ENCODE results near the gene CD22. TPM values are rescaled to one million over a fixed set of nuclear protein-coding genes. Genes with fewer than 3 reads are reported as not detected.

The CD22 gene
- total and polyA plus RNA-seq, 2 donors (not counting 1 experiment from before 2014, with no cell fraction given), result 0.15 to 1.2 TPM

- TF ChIP-seq CTCF (conservative IDR thresholded peaks at IDR 0.05 in 1 of 2, IDR thresholded peaks at IDR 0.05 in 1 of 2; ENCODE audit: low read depth in 1 of 2, low read length in 2 of 2) (no peak), EZH2 (IDR thresholded peaks at IDR 0.05; ENCODE audit: low read length, missing control alignments) (no peak)
Measured at GRCh38 chr19:35379992-35380391, 51.0 kb downstream of the CD22 start.

GRCh38 chr19:35380450-35381124, 51.6 kb downstream of the CD22 start:
- H3K27ac ChIP-seq (ENCODE audit: insufficient read depth, low read length), result no peak overlapping the region
- H3K4me1 ChIP-seq (ENCODE audit: control insufficient read depth, extremely low read depth, insufficient read depth, low read length), result no peaks in the 10 kb centered on the region
- DNase-seq (ENCODE audit: low read depth in 2 of 2), result no peak
- H3K79me2 ChIP-seq (ENCODE audit: control insufficient read depth, insufficient read depth, low read length), result no peaks in the 10 kb centered on the region
- H4K20me1 ChIP-seq (ENCODE audit: control insufficient read depth, extremely low read depth, insufficient read depth, low read length), result no peaks in the 10 kb centered on the region
- no peaks in the 10 kb centered on the region for H3K36me3 ChIP-seq (ENCODE audit: control insufficient read depth, insufficient read depth, low read length)
- no peaks in the 10 kb centered on the region for H3K27me3 ChIP-seq (ENCODE audit: control insufficient read depth, insufficient read depth, low read length)
- no peak overlapping the region for H3K9ac ChIP-seq (ENCODE audit: insufficient read depth, low read length)
- H3K4me3 ChIP-seq (replicated peaks in 1 of 4; ENCODE audit: control extremely low read depth in 1 of 4, insufficient read depth in 1 of 4, low read depth in 3 of 4, low read length in 4 of 4), result no peak overlapping the region
- no peak for TF ChIP-seq CTCF (conservative IDR thresholded peaks at IDR 0.05 in 1 of 2, IDR thresholded peaks at IDR 0.05 in 1 of 2; ENCODE audit: low read depth in 1 of 2, low read length in 2 of 2)
- no peaks in the 10 kb centered on the region for H3K9me3 ChIP-seq (ENCODE audit: control insufficient read depth, insufficient read depth, low read depth, low read length)
- no peak overlapping the region for H2AFZ ChIP-seq (ENCODE audit: low read length)
- H3K4me2 ChIP-seq (ENCODE audit: extremely low read depth, insufficient read depth, low read length), result no peak overlapping the region

More at GRCh38 chr19:35379992-35380391, 51.0 kb downstream of the CD22 start:
- Histone ChIP-seq H3K27ac (ENCODE audit: insufficient read depth, low read length) (no peak overlapping the region), H3K4me2 (ENCODE audit: extremely low read depth, insufficient read depth, low read length) (no peak overlapping the region), H3K4me1 (ENCODE audit: control insufficient read depth, extremely low read depth, insufficient read depth, low read length) (no peaks in the 10 kb centered on the region), H3K79me2 (ENCODE audit: control insufficient read depth, insufficient read depth, low read length) (no peaks in the 10 kb centered on the region), H3K9me3 (ENCODE audit: control insufficient read depth, insufficient read depth, low read depth, low read length) (no peaks in the 10 kb centered on the region), H3K9ac (ENCODE audit: insufficient read depth, low read length) (no peak overlapping the region), H3K27me3 (ENCODE audit: control insufficient read depth, insufficient read depth, low read length) (no peaks in the 10 kb centered on the region), H3K4me3 (replicated peaks in 1 of 4; ENCODE audit: control extremely low read depth in 1 of 4, insufficient read depth in 1 of 4, low read depth in 3 of 4, low read length in 4 of 4) (no peak overlapping the region), H3K36me3 (ENCODE audit: control insufficient read depth, insufficient read depth, low read length) (no peaks in the 10 kb centered on the region), H4K20me1 (ENCODE audit: control insufficient read depth, extremely low read depth, insufficient read depth, low read length) (no peaks in the 10 kb centered on the region), H2AFZ (ENCODE audit: low read length) (no peak overlapping the region)
- no peak for DNase-seq (ENCODE audit: low read depth in 2 of 2)

GRCh38 chr19:35381318-35381717, 52.3 kb downstream of the CD22 start:
- Histone ChIP-seq H3K9me3 (ENCODE audit: control insufficient read depth, insufficient read depth, low read depth, low read length) (no peaks in the 10 kb centered on the region), H3K4me2 (ENCODE audit: extremely low read depth, insufficient read depth, low read length) (no peak overlapping the region)
- TF ChIP-seq EZH2 (IDR thresholded peaks at IDR 0.05; ENCODE audit: low read length, missing control alignments) (no peak), CTCF (conservative IDR thresholded peaks at IDR 0.05 in 1 of 2, IDR thresholded peaks at IDR 0.05 in 1 of 2; ENCODE audit: low read depth in 1 of 2, low read length in 2 of 2) (no peak)

More at GRCh38 chr19:35381318-35381717, 52.3 kb downstream of the CD22 start:
- Histone ChIP-seq H2AFZ (ENCODE audit: low read length) (no peak overlapping the region), H3K27ac (ENCODE audit: insufficient read depth, low read length) (no peak overlapping the region), H3K79me2 (ENCODE audit: control insufficient read depth, insufficient read depth, low read length) (no peaks in the 10 kb centered on the region), H3K36me3 (ENCODE audit: control insufficient read depth, insufficient read depth, low read length) (no peaks in the 10 kb centered on the region), H3K4me1 (ENCODE audit: control insufficient read depth, extremely low read depth, insufficient read depth, low read length) (no peaks in the 10 kb centered on the region), H4K20me1 (ENCODE audit: control insufficient read depth, extremely low read depth, insufficient read depth, low read length) (no peaks in the 10 kb centered on the region), H3K27me3 (ENCODE audit: control insufficient read depth, insufficient read depth, low read length) (no peaks in the 10 kb centered on the region), H3K9ac (ENCODE audit: insufficient read depth, low read length) (no peak overlapping the region), H3K4me3 (replicated peaks in 1 of 4; ENCODE audit: control extremely low read depth in 1 of 4, insufficient read depth in 1 of 4, low read depth in 3 of 4, low read length in 4 of 4) (no peak overlapping the region)
- no peak for DNase-seq (ENCODE audit: low read depth in 2 of 2)

Data from fibroblast of lung (primary cell).